Thyroid gland (tissue), 4 donors: Measurements from ENCODE around the gene PTBP2.

Experiments used
- CTCF ChIP-seq, 6 experiments: fragments of 200-600 bp in 3 of 6; fragments of 450-650 bp in 3 of 6; sonication (generic) in 3 of 6; IDR thresholded peaks; one replicate each; pipeline ENCODE4 v1.5.1; 2016 to 2019; ENCODE audit warnings: antibody characterized with exemption in 6 of 6, mild to moderate bottlenecking in 2 of 6, inconsistent platforms in 1 of 6, moderate library complexity in 1 of 6
- POLR2A ChIP-seq, 2 donors: fragments of 450-650 bp; IDR thresholded peaks; one replicate each; pipeline ENCODE4 v1.6.1; 2017; ENCODE audit warnings: antibody characterized with exemption in 2 of 2, mild to moderate bottlenecking in 2 of 2, moderate library complexity in 1 of 2

DNA sequence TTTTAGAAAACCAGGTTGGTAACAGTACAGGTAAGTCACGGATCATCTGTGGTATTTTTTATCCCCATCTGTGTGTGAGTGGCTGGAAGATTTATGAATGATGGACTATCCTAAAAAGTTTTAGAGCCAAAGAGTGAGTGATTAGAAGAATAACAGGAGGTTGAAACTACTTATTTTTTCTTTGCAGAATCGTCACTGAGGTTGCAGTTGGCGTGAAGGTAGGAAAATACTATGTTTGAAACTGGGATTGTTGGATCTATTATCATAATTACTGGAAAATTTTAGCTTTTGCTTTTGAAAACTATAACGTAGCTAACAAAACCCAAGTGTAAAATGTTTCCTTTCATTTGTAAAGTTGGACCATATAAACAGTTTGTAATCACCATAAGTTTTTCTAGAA is 1.8 kb downstream of the PTBP2 start:
- TF ChIP-seq CTCF (IDR thresholded peaks at IDR 0.05) (no peak), POLR2A (IDR thresholded peaks at IDR 0.05) (no peak)
